ENCODE results near the gene ARPC1A.
"Not testable (repeated sequence)": the region's sequence is repeated elsewhere in the genome, so short reads cannot be mapped to it uniquely, and the experiment has no call there.

ARPC1A gene

GRCh38 chr7:99381664-99382075, 56.0 kb downstream of the ARPC1A start:
- no peaks in the 10 kb centered on the region for H3K9me3 ChIP-seq (ENCODE audit: control insufficient read depth, insufficient read depth, low read length)
- 0 out of 2 replicates have a peak, but pooled peaks cover 9% of the 10 kb centered on the region for H3K4me1 ChIP-seq (ENCODE audit: control insufficient read depth, insufficient read depth, low read length)
- H3K36me3 ChIP-seq (ENCODE audit: control insufficient read depth, insufficient read depth, low read length): peaks cover 20% of the 10 kb centered on the region
- H3K9ac ChIP-seq (ENCODE audit: low read depth, low read length): no peak overlapping the region
- H3K4me3 ChIP-seq (ENCODE audit: low read depth, low read length): no peak overlapping the region
- no peak overlapping the region for H3K27ac ChIP-seq (ENCODE audit: low read depth, low read length)
- no peaks in the 10 kb centered on the region for H3K27me3 ChIP-seq (ENCODE audit: control insufficient read depth, insufficient read depth, low read length)

GRCh38 chr7:99383203-99383602, 57.5 kb downstream of the ARPC1A start:
- no peak overlapping the region for H3K27ac ChIP-seq (ENCODE audit: low read depth, low read length)
- H3K4me3 ChIP-seq (ENCODE audit: low read depth, low read length): no peak overlapping the region
- H3K9me3 ChIP-seq (ENCODE audit: control insufficient read depth, insufficient read depth, low read length): no peaks in the 10 kb centered on the region
- no peak overlapping the region for H3K9ac ChIP-seq (ENCODE audit: low read depth, low read length)
- H3K27me3 ChIP-seq (ENCODE audit: control insufficient read depth, insufficient read depth, low read length): no peaks in the 10 kb centered on the region
- peaks cover 23% of the 10 kb centered on the region for H3K36me3 ChIP-seq (ENCODE audit: control insufficient read depth, insufficient read depth, low read length)
- H3K4me1 ChIP-seq (ENCODE audit: control insufficient read depth, insufficient read depth, low read length): 0 out of 2 replicates have a peak, but pooled peaks cover 9% of the 10 kb centered on the region

GRCh38 chr7:99383791-99384370, 58.2 kb downstream of the ARPC1A start:
- H3K27ac ChIP-seq (ENCODE audit: low read depth, low read length): no peak overlapping the region
- H3K9me3 ChIP-seq (ENCODE audit: control insufficient read depth, insufficient read depth, low read length): no peaks in the 10 kb centered on the region
- H3K27me3 ChIP-seq (ENCODE audit: control insufficient read depth, insufficient read depth, low read length): no peaks in the 10 kb centered on the region
- peaks cover 26% of the 10 kb centered on the region for H3K36me3 ChIP-seq (ENCODE audit: control insufficient read depth, insufficient read depth, low read length)
- no peak overlapping the region for H3K9ac ChIP-seq (ENCODE audit: low read depth, low read length)
- H3K4me3 ChIP-seq (ENCODE audit: low read depth, low read length): no peak overlapping the region
- H3K4me1 ChIP-seq (ENCODE audit: control insufficient read depth, insufficient read depth, low read length): 0 out of 2 replicates have a peak, but pooled peaks cover 9% of the 10 kb centered on the region

GRCh38 chr7:99384523-99384922, 58.8 kb downstream of the ARPC1A start:
- 0 out of 2 replicates have a peak, but pooled peaks cover 7% of the 10 kb centered on the region for H3K4me1 ChIP-seq (ENCODE audit: control insufficient read depth, insufficient read depth, low read length)
- H3K9me3 ChIP-seq (ENCODE audit: control insufficient read depth, insufficient read depth, low read length): no peaks in the 10 kb centered on the region
- H3K4me3 ChIP-seq (ENCODE audit: low read depth, low read length): no peak overlapping the region
- H3K9ac ChIP-seq (ENCODE audit: low read depth, low read length): no peak overlapping the region
- H3K27ac ChIP-seq (ENCODE audit: low read depth, low read length): no peak overlapping the region
- no peaks in the 10 kb centered on the region for H3K27me3 ChIP-seq (ENCODE audit: control insufficient read depth, insufficient read depth, low read length)
- peaks cover 23% of the 10 kb centered on the region for H3K36me3 ChIP-seq (ENCODE audit: control insufficient read depth, insufficient read depth, low read length)

- H3K27ac ChIP-seq (ENCODE audit: low read depth, low read length): no peak overlapping the region
- H3K4me3 ChIP-seq (ENCODE audit: low read depth, low read length): no peak overlapping the region
- H3K9ac ChIP-seq (ENCODE audit: low read depth, low read length): no peak overlapping the region
- no peaks in the 10 kb centered on the region for H3K27me3 ChIP-seq (ENCODE audit: control insufficient read depth, insufficient read depth, low read length)
- H3K9me3 ChIP-seq (ENCODE audit: control insufficient read depth, insufficient read depth, low read length): no peaks in the 10 kb centered on the region
- H3K4me1 ChIP-seq (ENCODE audit: control insufficient read depth, insufficient read depth, low read length): no peaks in the 10 kb centered on the region
- peaks cover 33% of the 10 kb centered on the region for H3K36me3 ChIP-seq (ENCODE audit: control insufficient read depth, insufficient read depth, low read length)
Observed at GRCh38 chr7:99385564-99385963, 59.9 kb downstream of the ARPC1A start.

GRCh38 chr7:99386584-99387238, 61.0 kb downstream of the ARPC1A start:
- H3K27me3 ChIP-seq (ENCODE audit: control insufficient read depth, insufficient read depth, low read length): no peaks in the 10 kb centered on the region
- no peak overlapping the region for H3K27ac ChIP-seq (ENCODE audit: low read depth, low read length)
- H3K9me3 ChIP-seq (ENCODE audit: control insufficient read depth, insufficient read depth, low read length): no peaks in the 10 kb centered on the region
- no peak overlapping the region for H3K4me3 ChIP-seq (ENCODE audit: low read depth, low read length)
- peaks cover 34% of the 10 kb centered on the region for H3K36me3 ChIP-seq (ENCODE audit: control insufficient read depth, insufficient read depth, low read length)
- H3K9ac ChIP-seq (ENCODE audit: low read depth, low read length): no peak overlapping the region
- no peaks in the 10 kb centered on the region for H3K4me1 ChIP-seq (ENCODE audit: control insufficient read depth, insufficient read depth, low read length)

GRCh38 chr7:99387239-99387635, 61.5 kb downstream of the ARPC1A start:
- not testable (repeated sequence) for H3K27ac ChIP-seq (ENCODE audit: low read depth, low read length); H3K9me3 ChIP-seq (ENCODE audit: control insufficient read depth, insufficient read depth, low read length); H3K4me3 ChIP-seq (ENCODE audit: low read depth, low read length); H3K27me3 ChIP-seq (ENCODE audit: control insufficient read depth, insufficient read depth, low read length); H3K4me1 ChIP-seq (ENCODE audit: control insufficient read depth, insufficient read depth, low read length); H3K9ac ChIP-seq (ENCODE audit: low read depth, low read length)
- H3K36me3 ChIP-seq (ENCODE audit: control insufficient read depth, insufficient read depth, low read length): peaks cover 34% of the 10 kb centered on the region

GRCh38 chr7:99387912-99388311, 62.2 kb downstream of the ARPC1A start:
- no peaks in the 10 kb centered on the region for H3K27me3 ChIP-seq (ENCODE audit: control insufficient read depth, insufficient read depth, low read length)
- no peaks in the 10 kb centered on the region for H3K9me3 ChIP-seq (ENCODE audit: control insufficient read depth, insufficient read depth, low read length)
- peaks cover 34% of the 10 kb centered on the region for H3K36me3 ChIP-seq (ENCODE audit: control insufficient read depth, insufficient read depth, low read length)
- H3K4me1 ChIP-seq (ENCODE audit: control insufficient read depth, insufficient read depth, low read length): no peaks in the 10 kb centered on the region; the same call in 1 of the 2 replicates
- no peak overlapping the region for H3K9ac ChIP-seq (ENCODE audit: low read depth, low read length)
- no peak overlapping the region for H3K4me3 ChIP-seq (ENCODE audit: low read depth, low read length)
- no peak overlapping the region for H3K27ac ChIP-seq (ENCODE audit: low read depth, low read length)

- Histone ChIP-seq H3K9me3 (ENCODE audit: control insufficient read depth, insufficient read depth, low read length) (no peaks in the 10 kb centered on the region), H3K27ac (ENCODE audit: low read depth, low read length) (no peak overlapping the region), H3K9ac (ENCODE audit: low read depth, low read length) (no peak overlapping the region), H3K4me1 (ENCODE audit: control insufficient read depth, insufficient read depth, low read length) (peaks cover 4% of the 10 kb centered on the region; the same call in 1 of the 2 replicates), H3K4me3 (ENCODE audit: low read depth, low read length) (no peak overlapping the region), H3K36me3 (ENCODE audit: control insufficient read depth, insufficient read depth, low read length) (peaks cover 43% of the 10 kb centered on the region), H3K27me3 (ENCODE audit: control insufficient read depth, insufficient read depth, low read length) (no peaks in the 10 kb centered on the region)
Observed at GRCh38 chr7:99389772-99390171, 64.1 kb downstream of the ARPC1A start.

GRCh38 chr7:99390941-99391602, 65.4 kb downstream of the ARPC1A start:
- Histone ChIP-seq H3K4me3 (ENCODE audit: low read depth, low read length) (no peak overlapping the region), H3K9ac (ENCODE audit: low read depth, low read length) (no peak overlapping the region), H3K4me1 (ENCODE audit: control insufficient read depth, insufficient read depth, low read length) (peaks cover 4% of the 10 kb centered on the region; the same call in 1 of the 2 replicates), H3K27me3 (ENCODE audit: control insufficient read depth, insufficient read depth, low read length) (no peaks in the 10 kb centered on the region), H3K36me3 (ENCODE audit: control insufficient read depth, insufficient read depth, low read length) (peaks cover 56% of the 10 kb centered on the region), H3K27ac (ENCODE audit: low read depth, low read length) (no peak overlapping the region), H3K9me3 (ENCODE audit: control insufficient read depth, insufficient read depth, low read length) (no peaks in the 10 kb centered on the region)

GRCh38 chr7:99392046-99392445, 66.3 kb downstream of the ARPC1A start:
- peaks cover 56% of the 10 kb centered on the region for H3K36me3 ChIP-seq (ENCODE audit: control insufficient read depth, insufficient read depth, low read length)
- H3K27me3 ChIP-seq (ENCODE audit: control insufficient read depth, insufficient read depth, low read length): no peaks in the 10 kb centered on the region
- no peak overlapping the region for H3K9ac ChIP-seq (ENCODE audit: low read depth, low read length)
- H3K9me3 ChIP-seq (ENCODE audit: control insufficient read depth, insufficient read depth, low read length): no peaks in the 10 kb centered on the region
- H3K4me3 ChIP-seq (ENCODE audit: low read depth, low read length): peak overlapping the region; percentile 73
- peaks cover 4% of the 10 kb centered on the region; the same call in 1 of the 2 replicates for H3K4me1 ChIP-seq (ENCODE audit: control insufficient read depth, insufficient read depth, low read length)
- H3K27ac ChIP-seq (ENCODE audit: low read depth, low read length): no peak overlapping the region
